GM12801 (cell line): Measurements from ENCODE around the gene XRCC6.

Experiments
- TF ChIP-seq, protein P1 (sequence below): IDR thresholded peaks from one replicate; pipeline ENCODE4 v1.5.1; 2011; ENCODE audit warnings: control low read depth; ENCODE audit not compliant: insufficient read length; ENCODE audit errors: extremely low read depth

XRCC6 gene

DNA sequence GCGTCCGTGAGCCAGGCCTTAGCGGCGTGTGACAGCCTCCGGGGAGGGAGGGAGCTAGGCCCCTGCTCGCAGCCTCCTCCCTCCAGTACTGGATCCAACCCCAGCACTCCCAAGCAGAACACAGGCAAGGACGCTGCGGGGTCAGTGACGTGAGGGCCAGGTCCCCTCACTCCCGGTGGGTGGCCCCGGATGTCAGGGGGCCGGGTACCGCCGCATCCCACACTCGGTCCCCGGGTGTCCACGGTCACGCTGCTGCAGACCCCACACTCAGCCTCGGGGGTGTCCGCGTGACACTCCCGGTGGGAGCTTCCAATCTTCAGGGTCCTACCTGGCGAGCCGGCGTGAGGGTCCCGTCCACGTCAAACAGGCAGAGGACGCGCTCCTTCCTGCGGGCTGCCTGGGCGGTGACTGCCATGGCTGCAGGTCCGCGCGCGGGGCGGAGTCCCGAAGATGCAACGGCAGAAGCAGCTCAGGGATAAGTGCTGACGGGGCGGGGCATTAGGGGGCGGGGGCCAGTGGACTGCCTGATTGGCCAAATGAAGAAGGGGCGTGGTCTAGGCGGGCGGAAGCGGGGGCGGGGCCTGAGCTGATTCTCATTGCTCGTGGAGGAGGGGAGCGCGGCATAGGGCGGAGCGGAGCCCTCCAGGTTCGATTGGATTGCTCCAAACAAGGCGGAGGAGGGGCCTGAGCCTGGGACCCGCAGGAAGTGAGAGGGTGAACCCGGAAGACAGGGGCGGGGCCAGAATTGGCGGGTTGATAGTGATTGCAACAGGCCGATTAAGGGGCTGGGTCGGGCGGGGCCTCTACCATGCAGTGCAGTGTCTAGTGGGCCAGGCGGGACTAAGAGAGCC is 31.5 kb upstream of the XRCC6 start, which contains the start of gene PMM1:
Gene PMM1 (minus strand): TSS at position 450 of the 851 bp plus-strand sequence. CDS start 35 bp downstream, at position 415.
- TF ChIP-seq, protein P1, sequence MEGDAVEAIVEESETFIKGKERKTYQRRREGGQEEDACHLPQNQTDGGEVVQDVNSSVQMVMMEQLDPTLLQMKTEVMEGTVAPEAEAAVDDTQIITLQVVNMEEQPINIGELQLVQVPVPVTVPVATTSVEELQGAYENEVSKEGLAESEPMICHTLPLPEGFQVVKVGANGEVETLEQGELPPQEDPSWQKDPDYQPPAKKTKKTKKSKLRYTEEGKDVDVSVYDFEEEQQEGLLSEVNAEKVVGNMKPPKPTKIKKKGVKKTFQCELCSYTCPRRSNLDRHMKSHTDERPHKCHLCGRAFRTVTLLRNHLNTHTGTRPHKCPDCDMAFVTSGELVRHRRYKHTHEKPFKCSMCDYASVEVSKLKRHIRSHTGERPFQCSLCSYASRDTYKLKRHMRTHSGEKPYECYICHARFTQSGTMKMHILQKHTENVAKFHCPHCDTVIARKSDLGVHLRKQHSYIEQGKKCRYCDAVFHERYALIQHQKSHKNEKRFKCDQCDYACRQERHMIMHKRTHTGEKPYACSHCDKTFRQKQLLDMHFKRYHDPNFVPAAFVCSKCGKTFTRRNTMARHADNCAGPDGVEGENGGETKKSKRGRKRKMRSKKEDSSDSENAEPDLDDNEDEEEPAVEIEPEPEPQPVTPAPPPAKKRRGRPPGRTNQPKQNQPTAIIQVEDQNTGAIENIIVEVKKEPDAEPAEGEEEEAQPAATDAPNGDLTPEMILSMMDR = no peak

DNA sequence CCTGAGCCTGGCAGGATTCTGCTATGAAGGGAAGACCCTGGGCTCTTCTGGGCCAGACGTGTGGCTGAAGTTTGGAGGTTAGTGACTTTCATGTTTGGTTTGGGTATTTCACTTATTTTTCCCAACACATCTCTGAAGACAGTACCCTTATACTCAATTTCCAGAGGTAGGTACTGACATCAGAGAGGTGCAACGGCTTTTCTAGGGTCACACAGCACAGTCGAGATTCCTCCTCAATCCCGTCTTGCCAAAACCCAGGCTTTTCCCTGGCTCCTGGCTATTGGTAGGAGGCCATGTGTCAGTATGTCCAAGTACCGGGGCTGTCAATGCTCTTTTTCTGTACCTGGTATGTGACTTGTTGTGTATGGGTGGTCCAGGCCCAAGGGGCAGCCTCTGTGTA is 25.4 kb upstream of the XRCC6 start:
- TF ChIP-seq, protein P1 = no peak

DNA sequence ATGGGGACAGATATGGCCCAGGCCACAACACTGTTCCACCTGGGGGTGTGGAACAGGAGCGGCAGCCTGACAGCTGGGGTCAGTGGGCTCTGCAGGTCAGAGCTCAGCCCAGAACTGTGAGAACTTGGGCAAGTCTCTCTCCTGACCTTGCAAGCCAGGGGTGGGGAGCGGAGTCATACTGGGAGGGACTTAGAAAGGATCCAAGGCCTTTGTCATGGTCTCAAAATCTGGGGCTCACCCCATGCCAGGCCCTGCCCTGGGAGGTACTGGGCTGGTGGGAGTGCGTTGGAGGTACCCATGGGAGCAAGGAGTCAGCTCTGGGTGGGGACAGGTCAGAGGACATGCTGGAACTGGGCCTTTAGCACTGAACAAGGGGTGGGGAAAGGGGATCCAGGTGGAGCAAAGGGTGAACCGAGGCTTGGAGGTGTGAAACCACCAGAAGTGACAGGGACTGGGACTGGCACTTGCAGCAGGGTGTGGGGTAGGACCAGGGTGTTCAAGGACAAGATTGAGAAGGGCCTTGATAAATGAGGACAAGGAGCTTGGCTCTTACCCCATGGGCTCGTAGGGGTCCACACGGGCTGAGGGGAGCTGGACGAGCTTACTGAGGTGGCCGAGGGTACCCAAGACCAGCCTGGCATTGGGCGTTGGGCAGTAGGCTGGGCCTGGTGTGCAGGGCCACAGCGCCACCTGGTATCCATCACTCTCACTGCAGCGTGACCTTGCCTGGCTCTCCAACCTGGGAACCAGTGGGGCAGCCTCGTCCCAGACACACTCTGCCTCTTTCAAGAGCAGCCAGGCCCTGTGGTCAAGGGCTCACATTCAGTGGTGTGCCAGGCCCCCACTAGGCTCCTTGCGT is 24.1 kb upstream of the XRCC6 start:
- TF ChIP-seq, protein P1 = no peak

DNA sequence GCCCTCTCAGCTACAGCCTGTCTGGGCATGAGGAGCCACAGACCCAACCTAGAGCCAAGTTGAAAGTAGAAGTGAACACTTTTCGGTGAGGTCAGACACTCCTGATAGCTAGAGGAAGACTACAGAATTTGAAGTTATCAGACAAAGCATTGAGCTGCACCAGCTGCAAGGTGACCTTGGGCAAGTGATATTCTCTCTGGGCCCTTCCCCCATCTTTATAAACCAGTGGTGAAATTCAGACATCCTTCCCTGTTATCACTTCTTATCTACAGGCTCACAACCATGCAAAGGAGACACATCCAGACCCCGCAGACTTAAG is 23.5 kb upstream of the XRCC6 start:
- TF ChIP-seq, protein P1 = no peak

DNA sequence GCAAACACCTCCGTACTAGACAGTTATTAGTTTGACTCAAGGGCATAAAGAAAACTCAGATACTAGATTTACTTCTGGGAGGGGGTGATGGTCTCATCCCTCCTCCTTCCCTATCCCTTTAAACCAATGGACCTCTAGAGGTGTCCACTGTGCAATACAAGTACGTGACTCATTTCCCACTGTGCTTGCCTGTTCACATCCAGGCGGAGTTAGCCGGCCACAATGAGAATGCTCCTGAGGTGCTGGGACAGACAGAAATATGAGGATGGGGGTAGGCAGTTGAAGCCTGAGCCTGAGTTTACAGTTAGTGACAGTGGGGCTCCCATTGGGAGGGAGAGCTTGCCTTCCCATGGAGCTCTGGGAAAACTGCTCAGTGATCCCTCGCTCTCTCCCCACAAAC is 23.0 kb upstream of the XRCC6 start:
- TF ChIP-seq, protein P1 = no peak

DNA sequence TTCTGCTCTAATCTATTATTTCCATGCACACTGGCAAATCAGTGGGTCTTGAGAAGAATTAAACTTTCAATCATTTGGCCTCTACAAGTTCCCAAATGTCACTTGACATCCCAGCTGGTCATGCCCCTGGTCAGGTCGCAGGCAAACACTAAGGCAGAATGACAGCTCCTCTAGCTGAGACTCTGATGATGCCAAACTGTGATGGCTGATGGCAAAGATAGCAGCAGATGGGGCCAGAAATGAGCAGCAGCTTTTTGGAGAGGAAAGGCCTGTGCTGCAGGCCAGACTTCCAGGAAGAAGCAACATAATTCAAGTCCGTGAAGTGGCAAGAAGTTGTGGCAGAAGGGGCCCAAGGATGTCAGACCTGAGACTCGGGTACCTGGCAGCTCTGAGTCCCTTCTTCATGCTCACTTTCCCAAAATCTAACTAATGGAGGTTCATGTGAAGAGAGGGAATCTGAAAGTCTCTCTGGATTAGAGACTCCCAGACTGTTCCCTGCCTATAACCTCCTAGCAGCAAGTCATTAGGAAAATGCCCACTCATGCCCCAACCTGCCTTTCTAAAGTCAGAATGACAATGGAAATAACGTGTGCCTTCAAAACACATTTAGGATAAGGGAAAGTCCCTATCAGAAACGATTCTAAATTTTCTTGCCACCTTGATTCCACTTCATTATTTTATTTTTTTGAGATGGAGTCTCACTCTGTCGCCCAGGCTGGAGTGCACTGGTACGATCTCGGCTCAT is 22.0 kb upstream of the XRCC6 start:
- TF ChIP-seq, protein P1 = no peak

DNA sequence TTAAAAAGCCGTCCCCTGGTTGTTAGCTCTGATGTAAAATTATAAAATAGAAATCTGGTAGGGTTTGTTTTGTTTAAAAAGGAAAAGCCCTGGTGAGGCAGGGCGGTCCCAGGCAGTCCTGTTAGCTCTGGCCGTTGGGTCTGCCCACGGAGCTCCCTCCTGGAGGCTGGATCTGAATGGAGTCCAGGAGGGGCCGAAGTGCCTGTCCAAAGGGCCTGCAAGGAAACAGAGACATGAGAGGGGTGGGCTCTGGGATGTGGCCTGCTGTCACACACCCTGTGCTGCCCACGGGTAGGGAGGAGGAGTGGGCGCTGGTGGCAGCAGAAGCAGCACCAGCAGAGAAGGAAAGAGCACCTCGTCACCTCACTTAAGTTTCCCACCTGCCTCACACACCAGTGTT is 20.1 kb upstream of the XRCC6 start:
- TF ChIP-seq, protein P1 = no peak
